Osteoblast (primary cell): ENCODE data around the gene THAP7. TPM values are rescaled to one million over a fixed set of nuclear protein-coding genes. Genes with fewer than 3 reads are reported as not detected.
A peak's percentile ranks its signal among the peaks of the same experiment; 100 is the strongest.

Experiments used
- DNase-seq: peaks from one replicate; pipeline ENCODE4 v3.0.0; 2011; ENCODE audit warnings: low spot score, mixed read lengths; ENCODE audit not compliant: insufficient read length; ENCODE audit errors: missing footprints
- H2AFZ ChIP-seq: 2 replicates; pipeline ENCODE4 v1.6.0; 2011; ENCODE audit warnings: mild to moderate bottlenecking, low read length
- H3K27ac ChIP-seq: 2 replicates; pipeline ENCODE4 v1.5.1; 2011; ENCODE audit warnings: mild to moderate bottlenecking, low read depth, low read length, moderate library complexity
- H3K27me3 ChIP-seq: 2 replicates; pipeline ENCODE4 v1.6.0; 2012; ENCODE audit warnings: mild to moderate bottlenecking, control low read depth, inconsistent platforms, low read length, moderate library complexity; ENCODE audit not compliant: insufficient read depth
- H3K36me3 ChIP-seq: 2 replicates; pipeline ENCODE4 v1.5.1; 2011; ENCODE audit warnings: mild to moderate bottlenecking, low read length, control low read depth, moderate library complexity; ENCODE audit not compliant: insufficient read depth
- H3K4me1 ChIP-seq: 2 replicates; pipeline ENCODE4 v1.5.1; 2011; ENCODE audit warnings: mild to moderate bottlenecking, low read length, control low read depth, moderate library complexity; ENCODE audit not compliant: insufficient read depth
- H3K4me2 ChIP-seq: 2 replicates; pipeline ENCODE4 v1.6.0; 2011; ENCODE audit warnings: mild to moderate bottlenecking, low read length; ENCODE audit not compliant: insufficient read depth
- H3K4me3 ChIP-seq: fragments of 200-600 bp; sonication (generic); 3 replicates; pipeline ENCODE4 v1.5.1; 2012; ENCODE audit warnings: mild to moderate bottlenecking, low read length, inconsistent platforms; ENCODE audit not compliant: insufficient read depth
- H3K79me2 ChIP-seq: 2 replicates; pipeline ENCODE4 v1.6.0; 2012; ENCODE audit warnings: mild to moderate bottlenecking, low read length, control low read depth, inconsistent platforms; ENCODE audit not compliant: insufficient read depth
- H3K9me3 ChIP-seq: 2 replicates; pipeline ENCODE4 v1.5.1; 2011; ENCODE audit warnings: low read depth, low read length, control low read depth
- H4K20me1 ChIP-seq: 2 replicates; pipeline ENCODE4 v1.6.0; 2012; ENCODE audit warnings: mild to moderate bottlenecking, low read length, control low read depth; ENCODE audit not compliant: insufficient read depth
- total RNA-seq: library from RNA; depleted of rRNA; stranded (reverse); fragments of >200 nt; gene quantifications from 2 replicates; pipeline ENCODE4 v1.2.3, GENCODE V29; 2012
- TF ChIP-seq, protein P1 (sequence below): IDR thresholded peaks from 2 replicates; pipeline ENCODE4 v1.5.1; 2011; ENCODE audit warnings: mild to moderate bottlenecking, low read depth, low read length, moderate library complexity; ENCODE audit errors: extremely low read depth

Gene THAP7
- total RNA-seq, 1 donor: 24.2 TPM

DNA sequence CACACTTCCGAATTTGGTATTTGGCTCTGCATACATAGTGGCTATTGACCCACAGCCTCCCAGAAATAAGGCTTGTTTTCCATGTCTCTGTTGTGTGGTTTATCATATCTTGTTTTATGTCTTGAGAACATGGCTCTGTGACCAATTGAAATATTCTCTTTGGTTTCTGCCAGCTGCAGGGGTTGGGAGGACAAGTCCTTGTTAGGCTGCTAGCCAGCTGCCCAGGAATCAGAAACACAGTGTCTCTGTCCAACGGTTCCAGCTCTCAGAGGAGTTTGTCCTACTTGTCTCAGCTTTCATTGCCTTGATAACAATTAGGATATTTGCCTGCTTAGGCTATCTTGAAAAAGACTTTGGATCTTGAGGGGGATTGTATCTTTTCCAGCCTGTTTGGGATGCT lies 36.5 kb upstream of the THAP7 start:
- H3K36me3 ChIP-seq: no peaks in the 10 kb centered on the region
- no peaks in the 10 kb centered on the region for H3K79me2 ChIP-seq
- H3K4me3 ChIP-seq: no peak overlapping the region
- no peak overlapping the region for H2AFZ ChIP-seq
- no peaks in the 10 kb centered on the region for H3K27me3 ChIP-seq
- H3K27ac ChIP-seq: peak overlapping the region; percentile 78
- TF ChIP-seq, protein P1, sequence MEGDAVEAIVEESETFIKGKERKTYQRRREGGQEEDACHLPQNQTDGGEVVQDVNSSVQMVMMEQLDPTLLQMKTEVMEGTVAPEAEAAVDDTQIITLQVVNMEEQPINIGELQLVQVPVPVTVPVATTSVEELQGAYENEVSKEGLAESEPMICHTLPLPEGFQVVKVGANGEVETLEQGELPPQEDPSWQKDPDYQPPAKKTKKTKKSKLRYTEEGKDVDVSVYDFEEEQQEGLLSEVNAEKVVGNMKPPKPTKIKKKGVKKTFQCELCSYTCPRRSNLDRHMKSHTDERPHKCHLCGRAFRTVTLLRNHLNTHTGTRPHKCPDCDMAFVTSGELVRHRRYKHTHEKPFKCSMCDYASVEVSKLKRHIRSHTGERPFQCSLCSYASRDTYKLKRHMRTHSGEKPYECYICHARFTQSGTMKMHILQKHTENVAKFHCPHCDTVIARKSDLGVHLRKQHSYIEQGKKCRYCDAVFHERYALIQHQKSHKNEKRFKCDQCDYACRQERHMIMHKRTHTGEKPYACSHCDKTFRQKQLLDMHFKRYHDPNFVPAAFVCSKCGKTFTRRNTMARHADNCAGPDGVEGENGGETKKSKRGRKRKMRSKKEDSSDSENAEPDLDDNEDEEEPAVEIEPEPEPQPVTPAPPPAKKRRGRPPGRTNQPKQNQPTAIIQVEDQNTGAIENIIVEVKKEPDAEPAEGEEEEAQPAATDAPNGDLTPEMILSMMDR: no peak
- no peak for DNase-seq
- H3K9me3 ChIP-seq: no peaks in the 10 kb centered on the region
- no peaks in the 10 kb centered on the region for H4K20me1 ChIP-seq
- peaks cover 36% of the 10 kb centered on the region for H3K4me1 ChIP-seq
- peak overlapping the region; percentile 7 for H3K4me2 ChIP-seq

DNA sequence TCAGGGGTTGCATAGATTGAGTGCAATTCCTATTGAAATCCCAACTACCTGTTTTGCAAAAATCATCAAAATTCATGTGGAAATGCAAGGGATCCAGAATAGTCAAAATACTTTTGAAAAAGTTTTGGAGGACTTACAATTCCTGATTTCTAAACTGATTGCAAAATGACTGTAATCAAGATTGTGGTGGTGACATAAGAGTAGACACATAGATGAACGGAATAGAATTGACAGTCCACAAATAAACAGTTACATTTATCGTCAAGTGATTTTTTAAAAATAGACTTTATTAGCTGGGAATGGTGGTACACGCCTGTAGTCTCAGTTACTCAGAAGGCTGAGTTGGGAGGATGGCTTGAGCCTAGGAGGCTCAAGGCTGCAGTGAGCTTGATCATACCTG lies 33.1 kb upstream of the THAP7 start:
- DNase-seq: no peak
- Histone ChIP-seq H3K4me2 (no peak overlapping the region), H3K4me1 (peaks cover 18% of the 10 kb centered on the region), H3K9me3 (no peaks in the 10 kb centered on the region), H3K4me3 (no peak overlapping the region), H3K27me3 (peaks cover 25% of the 10 kb centered on the region), H3K27ac (no peak overlapping the region), H3K79me2 (no peaks in the 10 kb centered on the region), H3K36me3 (no peaks in the 10 kb centered on the region), H2AFZ (no peak overlapping the region), H4K20me1 (no peaks in the 10 kb centered on the region)
- TF ChIP-seq, protein P1: no peak

DNA sequence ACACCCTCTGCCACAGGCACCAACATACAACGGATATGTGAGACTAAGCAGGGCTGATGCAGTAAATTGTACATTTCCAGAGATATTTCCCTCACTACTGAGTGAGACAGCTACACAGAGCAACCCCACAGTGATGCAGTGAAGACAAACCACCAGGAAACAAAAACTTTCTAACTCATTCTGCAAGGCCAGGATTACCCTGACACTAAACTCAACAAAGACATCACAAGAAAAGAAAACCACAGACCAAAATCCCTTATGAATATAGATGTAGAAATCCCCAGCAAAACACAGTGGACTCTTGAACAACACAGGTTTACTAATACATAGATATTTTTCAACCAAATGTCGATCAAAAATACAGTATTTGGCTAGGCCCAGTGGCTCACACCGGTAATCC lies 32.0 kb upstream of the THAP7 start:
- Histone ChIP-seq H3K27ac (no peak overlapping the region), H2AFZ (no peak overlapping the region), H3K27me3 (peaks cover 32% of the 10 kb centered on the region), H3K4me2 (no peak overlapping the region), H3K79me2 (no peaks in the 10 kb centered on the region), H3K4me3 (no peak overlapping the region), H3K4me1 (peaks cover 17% of the 10 kb centered on the region), H3K9me3 (no peaks in the 10 kb centered on the region), H3K36me3 (no peaks in the 10 kb centered on the region), H4K20me1 (no peaks in the 10 kb centered on the region)
- peak; percentile 43 for DNase-seq
- TF ChIP-seq, protein P1: no peak

DNA sequence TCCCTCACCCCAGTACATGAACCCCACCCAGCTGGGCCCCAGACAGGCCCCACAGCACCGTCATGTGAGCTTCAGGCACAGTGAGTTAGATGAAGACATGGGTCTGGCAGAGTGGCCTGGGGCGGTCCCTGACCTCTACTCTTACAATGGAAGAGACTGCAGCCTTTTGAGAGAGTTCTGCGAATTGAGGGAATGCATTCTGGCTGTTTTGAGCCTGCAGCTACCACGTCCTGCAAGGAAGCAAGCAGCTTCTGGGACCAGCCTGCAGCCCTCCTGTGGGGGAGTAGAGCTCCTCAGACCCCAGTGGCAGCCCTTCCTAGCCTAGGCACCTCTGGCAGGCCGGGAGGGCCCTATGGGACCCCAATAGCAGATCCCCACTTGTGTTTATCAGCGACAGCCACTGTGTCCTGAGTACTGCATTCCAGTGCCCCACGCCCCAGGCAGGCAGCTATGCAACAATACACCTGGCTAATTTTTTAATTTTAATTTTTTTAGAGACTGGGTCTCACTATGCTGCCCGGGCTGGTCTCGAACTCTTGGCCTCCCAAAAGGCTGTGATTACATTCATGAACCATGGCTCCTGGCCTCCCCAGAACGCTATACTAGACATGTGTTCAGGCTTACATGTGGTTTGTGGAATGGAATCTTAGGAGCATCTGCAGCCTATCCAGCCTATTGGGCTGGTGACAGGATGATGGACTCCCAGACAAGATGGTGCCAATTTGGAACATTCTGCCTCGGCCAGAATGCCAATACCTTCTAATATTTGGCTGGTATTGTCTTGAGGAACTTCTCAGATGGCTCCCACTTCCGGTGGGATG lies 31.2 kb upstream of the THAP7 start:
- TF ChIP-seq, protein P1: no peak
- DNase-seq: peak; percentile 54
- Histone ChIP-seq H3K27ac (no peak overlapping the region), H4K20me1 (no peaks in the 10 kb centered on the region), H3K79me2 (no peaks in the 10 kb centered on the region), H3K4me2 (no peak overlapping the region), H3K27me3 (peaks cover 32% of the 10 kb centered on the region), H2AFZ (no peak overlapping the region), H3K4me3 (no peak overlapping the region), H3K36me3 (no peaks in the 10 kb centered on the region), H3K4me1 (peaks cover 9% of the 10 kb centered on the region), H3K9me3 (no peaks in the 10 kb centered on the region)
